ENCODE results near the gene WDPCP. TPM values are rescaled to one million over a fixed set of nuclear protein-coding genes. Genes with fewer than 3 reads are reported as not detected.

WDPCP gene
- total and polyA plus RNA-seq, 10 of the 15 experiments (the other 5 are each of a cell fraction or from before 2014, with no cell fraction given), result 2.1 to 7.9 (median 4.6) TPM

GRCh38 chr2:63632382-63632781 is 44.1 kb upstream of the WDPCP start:
- no peaks in the 10 kb centered on the region for H3K36me3 ChIP-seq (ENCODE audit: control insufficient read depth in 2 of 2, insufficient read depth in 2 of 2, low read length in 1 of 2)
- H3K79me2 ChIP-seq (ENCODE audit: control insufficient read depth, insufficient read depth, low read length), result no peaks in the 10 kb centered on the region
- H3K9ac ChIP-seq (ENCODE audit: control insufficient read depth, insufficient read depth, low read length), result no peak overlapping the region
- in situ Hi-C loops (cut with MboI), result no loop called here
- WGBS (ENCODE audit: insufficient coverage, insufficient replicate concordance, low lambda C conversion rate, missing lambda C conversion rate), result 56% methylated on average over 2 of the region's 2 CpGs
- SMC1A ChIA-PET (ENCODE audit: uncharacterized antibody, unreplicated experiment), result no interaction called here
- no peaks in the 10 kb centered on the region for H3K27me3 ChIP-seq (replicated peaks in 1 of 2; ENCODE audit: control insufficient read depth in 2 of 2, insufficient read depth in 2 of 2, low read length in 1 of 2)
- CTCF ChIA-PET, result no interaction called here
- no peak overlapping the region for H2AFZ ChIP-seq (ENCODE audit: control insufficient read depth, low read depth, low read length)
- POLR2A ChIA-PET, result no interaction called here
- TF ChIP-seq HDAC6 (IDR thresholded peaks at IDR 0.05; ENCODE audit: unreplicated experiment) (no peak), IRF3 (IDR thresholded peaks at IDR 0.05) (no peak), WRNIP1 (IDR thresholded peaks at IDR 0.05; ENCODE audit: borderline replicate concordance, low read depth, low read length) (no peak), MLLT1 (IDR thresholded peaks at IDR 0.05) (no peak), HSF1 (IDR thresholded peaks at IDR 0.05; ENCODE audit: low read depth, low read length) (no peak), ELK1 (IDR thresholded peaks at IDR 0.05; ENCODE audit: low read depth, low read length) (no peak), RBBP5 (conservative IDR thresholded peaks at IDR 0.05) (no peak), SP1 (IDR thresholded peaks at IDR 0.05; ENCODE audit: low read depth, low read length) (no peak), NFYB (IDR thresholded peaks at IDR 0.05; ENCODE audit: insufficient read depth, low read depth, low read length) (no peak), ZNF217 (IDR thresholded peaks at IDR 0.05) (no peak), MTA3 (IDR thresholded peaks at IDR 0.05; ENCODE audit: borderline replicate concordance, low read length) (no peak), CHD4 (IDR thresholded peaks at IDR 0.05) (no peak), ZNF207 (IDR thresholded peaks at IDR 0.05; ENCODE audit: borderline replicate concordance) (no peak), ETV6 (conservative IDR thresholded peaks at IDR 0.05 in 1 of 2, IDR thresholded peaks at IDR 0.05 in 1 of 2; ENCODE audit: borderline replicate concordance in 1 of 2, low read depth in 1 of 2) (no peak), ASH2L (IDR thresholded peaks at IDR 0.05; ENCODE audit: borderline replicate concordance, low read depth) (no peak), RAD51 (IDR thresholded peaks at IDR 0.05) (no peak)
- no peak overlapping the region for H3K4me2 ChIP-seq (ENCODE audit: control insufficient read depth, insufficient read depth)
- H3K4me3 ChIP-seq, result no peak overlapping the region
- peaks cover 3% of the 10 kb centered on the region; the same call in 1 of the 2 replicates for H3K4me1 ChIP-seq (ENCODE audit: control insufficient read depth, insufficient read depth, low read length)
- H4K20me1 ChIP-seq (ENCODE audit: control insufficient read depth, insufficient read depth), result no peaks in the 10 kb centered on the region
- H3K27ac ChIP-seq (ENCODE audit: control insufficient read depth, insufficient read depth), result no peak overlapping the region
- no TSS peak for BruUV-seq (replicated peaks)
- FAIRE-seq, result no peak
- intact Hi-C loops (cut with micrococcal nuclease; ENCODE audit: unreplicated experiment), result no loop called here
- ATAC-seq, result no peak
- RAD21 ChIA-PET (ENCODE audit: unreplicated experiment), result no interaction called here
- DNase-seq (ENCODE audit: low read depth, low spot score), result no peak
- peaks cover 1% of the 10 kb centered on the region; the same call in 2 of the 3 replicates for H3K9me3 ChIP-seq (replicated peaks; ENCODE audit: control insufficient read depth, insufficient read depth, low read length)
